ENCODE data around the gene CDK5RAP3. TPM values are rescaled to one million over a fixed set of nuclear protein-coding genes. Genes with fewer than 3 reads are reported as not detected.

Gene CDK5RAP3
- polyA plus RNA-seq, 3 donors, result 117 to 147 (median 140) TPM

DNA sequence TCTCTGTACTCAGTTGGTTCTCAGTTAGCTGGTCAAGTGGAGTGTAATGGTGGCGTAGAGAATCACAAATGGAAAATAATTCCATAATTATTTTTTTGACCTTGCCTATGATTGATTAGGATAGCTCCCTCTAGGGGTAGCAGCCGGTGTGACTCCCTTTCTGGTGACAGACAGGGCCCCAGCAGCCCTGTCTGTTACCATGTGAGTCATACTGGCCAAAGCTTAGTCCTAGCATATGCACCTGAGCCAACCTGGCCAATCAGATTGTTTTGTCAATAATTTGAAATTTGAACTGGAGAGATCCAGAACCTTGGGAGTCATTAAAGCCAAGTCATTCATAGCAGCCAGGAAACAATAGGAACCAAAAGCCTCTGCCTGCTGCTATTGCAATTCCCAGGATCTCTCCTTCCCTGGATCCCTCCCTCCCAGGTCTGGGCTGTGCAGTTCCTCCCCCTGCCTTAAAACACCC is 23.9 kb upstream of the CDK5RAP3 start:
- no peak for DNase-seq (ENCODE audit: low read depth in 3 of 3, low spot score in 2 of 3)

DNA sequence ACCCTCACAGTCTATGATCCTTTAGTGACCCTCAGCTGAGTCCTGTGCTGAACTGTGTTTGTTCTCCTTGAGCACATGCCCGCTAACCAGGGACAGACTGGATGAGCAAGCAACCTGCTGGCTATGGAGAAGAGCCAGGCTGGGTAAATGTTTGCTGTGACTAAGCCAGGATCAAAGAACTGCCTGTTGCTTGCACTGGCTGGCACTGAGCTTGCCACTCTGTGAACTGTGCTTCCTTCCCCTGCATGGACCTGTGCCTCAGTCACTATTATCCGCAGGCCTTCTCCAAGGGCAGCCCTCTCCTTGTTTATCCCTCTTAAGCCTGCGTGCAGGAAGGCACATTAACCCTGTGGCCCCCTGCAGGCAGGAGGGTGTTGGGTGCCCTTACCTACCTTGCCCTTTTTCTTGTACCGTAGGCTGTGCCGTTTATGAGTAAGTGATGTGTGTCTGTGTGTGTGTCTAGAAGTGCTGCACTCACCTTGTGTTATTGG is 22.2 kb upstream of the CDK5RAP3 start:
- DNase-seq (ENCODE audit: low read depth in 3 of 3, low spot score in 2 of 3), result no peak

DNA sequence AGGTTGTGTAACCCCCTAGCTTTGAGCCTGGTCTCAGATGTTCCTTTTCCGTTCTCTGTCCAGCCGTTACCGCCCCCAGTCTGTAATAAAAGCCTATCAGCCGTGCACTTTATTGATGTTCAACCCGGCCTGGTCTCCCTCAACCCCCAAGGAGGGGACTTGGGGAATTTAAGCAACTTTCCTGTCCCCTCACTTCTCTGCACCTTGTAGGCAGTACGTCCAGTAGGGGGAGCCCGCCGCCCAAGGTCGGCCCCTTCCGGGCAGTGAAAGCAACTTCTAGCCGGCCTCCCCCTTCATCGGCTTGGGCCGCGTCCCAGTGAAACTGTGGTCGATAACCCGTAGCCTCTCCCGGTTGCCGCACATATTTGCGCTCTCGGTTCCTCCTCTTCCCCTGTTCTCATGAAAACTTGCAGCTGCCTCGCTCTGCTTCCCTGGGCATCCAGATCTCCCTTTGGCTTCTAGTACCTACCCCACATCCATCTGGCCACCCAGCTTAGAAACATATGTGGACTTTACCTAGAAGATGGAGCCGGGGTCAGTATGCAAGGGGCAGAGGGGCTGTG is 21.6 kb upstream of the CDK5RAP3 start:
- DNase-seq (ENCODE audit: low read depth in 3 of 3, low spot score in 2 of 3), result no peak

DNA sequence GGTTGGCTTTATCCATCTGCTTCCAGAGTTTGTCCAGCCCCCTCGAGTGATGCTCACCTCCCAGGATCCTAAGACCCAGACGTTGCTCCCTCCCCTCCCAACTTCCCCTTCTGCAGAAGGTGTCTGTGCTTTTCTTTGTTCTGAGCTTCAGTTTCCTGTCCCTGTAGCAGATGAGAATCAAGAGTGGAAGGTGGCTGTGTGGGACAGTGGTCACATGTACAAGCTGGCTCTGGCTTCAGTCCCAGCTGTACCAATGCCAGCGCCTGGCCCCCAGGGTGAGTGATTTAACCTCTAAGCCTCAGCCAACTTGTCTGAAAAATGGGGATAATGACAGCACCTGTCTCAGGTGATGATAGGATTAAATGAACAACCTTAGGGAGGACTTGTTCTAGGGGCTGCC is 21.0 kb upstream of the CDK5RAP3 start:
- no peak for DNase-seq (ENCODE audit: low read depth in 3 of 3, low spot score in 2 of 3)

DNA sequence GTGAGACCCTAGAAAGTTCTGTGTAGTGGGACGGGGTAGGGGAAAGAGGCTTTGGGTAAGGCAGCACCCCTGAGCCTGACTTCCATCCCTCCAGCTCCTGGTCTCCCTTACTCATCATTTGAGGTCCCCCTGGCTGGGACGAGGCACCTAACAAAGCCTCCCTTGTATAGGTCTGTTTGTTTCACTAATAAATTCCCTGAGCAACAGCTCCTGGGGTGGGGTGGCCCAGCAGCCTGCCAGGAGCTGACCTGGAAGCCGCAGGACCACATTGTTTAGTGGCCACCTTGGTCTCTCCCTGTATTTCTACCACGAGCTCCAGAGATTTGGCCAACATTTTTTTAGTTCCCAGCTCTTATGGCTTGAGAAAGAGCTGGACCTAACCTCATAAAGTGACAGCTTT is 20.5 kb upstream of the CDK5RAP3 start:
- no peak for DNase-seq (ENCODE audit: low read depth in 3 of 3, low spot score in 2 of 3)

DNA sequence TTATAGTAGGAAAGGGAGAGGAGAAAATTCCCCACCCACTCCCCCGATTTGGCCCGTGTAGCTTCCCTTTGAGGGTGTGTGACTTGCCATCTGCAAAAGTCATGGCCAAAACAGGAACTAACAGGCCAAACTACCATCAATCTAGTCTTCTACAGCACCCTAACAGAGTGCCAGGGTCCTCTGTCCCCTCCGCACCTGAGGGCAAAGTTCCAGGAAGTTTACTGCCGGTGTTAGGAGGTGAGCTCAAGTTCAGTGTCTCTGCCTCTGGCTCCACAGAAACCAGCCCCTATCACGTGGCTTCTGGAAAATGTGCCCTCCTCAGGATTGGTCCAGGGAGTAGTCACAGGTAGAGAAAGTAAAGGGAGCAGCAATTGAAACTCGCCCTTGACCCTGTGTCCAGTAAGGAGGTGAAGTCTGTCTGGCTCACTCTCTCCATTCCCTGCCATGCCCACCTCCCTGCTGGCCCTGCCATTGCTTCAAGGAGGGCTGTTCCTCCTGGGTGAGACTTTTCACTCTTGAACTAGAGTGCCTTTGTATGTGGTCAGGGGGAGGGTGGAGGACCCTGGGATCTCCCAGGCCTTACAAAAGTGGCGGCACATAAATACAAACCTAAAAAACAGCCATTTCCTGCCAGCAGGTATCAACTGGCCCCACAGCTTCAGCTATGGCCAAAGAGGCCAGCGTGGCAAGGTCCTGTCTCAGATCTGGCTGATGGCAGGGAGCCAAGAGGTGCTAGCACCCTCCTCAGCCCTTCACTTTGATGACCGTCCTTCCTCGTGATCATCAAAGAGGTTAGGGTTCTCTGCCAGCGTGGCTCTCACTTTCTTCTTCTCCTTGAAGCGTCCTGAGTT is 18.5 kb upstream of the CDK5RAP3 start:
- DNase-seq (ENCODE audit: low read depth in 3 of 3, low spot score in 2 of 3), result no peak

DNA sequence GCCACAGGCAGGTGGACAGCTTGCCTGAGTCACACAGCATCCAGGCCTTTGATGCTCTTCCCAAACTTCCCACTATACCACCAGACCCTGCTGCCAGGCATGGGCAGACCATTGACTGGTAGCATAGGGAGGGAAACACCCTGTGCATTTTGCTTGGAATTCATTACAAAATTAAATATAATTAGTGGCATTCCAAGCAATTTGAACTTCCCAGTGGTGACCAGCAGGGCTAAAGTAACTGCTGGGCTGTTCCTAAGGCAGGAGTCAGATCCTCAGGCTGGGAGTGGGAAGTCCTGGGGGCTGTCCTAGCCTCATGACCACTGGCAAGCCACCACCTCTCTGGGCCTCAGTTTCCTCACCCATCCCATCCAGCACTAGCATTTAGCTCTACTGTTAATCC is 17.0 kb upstream of the CDK5RAP3 start:
- no peak for DNase-seq (ENCODE audit: low read depth in 3 of 3, low spot score in 2 of 3)

DNA sequence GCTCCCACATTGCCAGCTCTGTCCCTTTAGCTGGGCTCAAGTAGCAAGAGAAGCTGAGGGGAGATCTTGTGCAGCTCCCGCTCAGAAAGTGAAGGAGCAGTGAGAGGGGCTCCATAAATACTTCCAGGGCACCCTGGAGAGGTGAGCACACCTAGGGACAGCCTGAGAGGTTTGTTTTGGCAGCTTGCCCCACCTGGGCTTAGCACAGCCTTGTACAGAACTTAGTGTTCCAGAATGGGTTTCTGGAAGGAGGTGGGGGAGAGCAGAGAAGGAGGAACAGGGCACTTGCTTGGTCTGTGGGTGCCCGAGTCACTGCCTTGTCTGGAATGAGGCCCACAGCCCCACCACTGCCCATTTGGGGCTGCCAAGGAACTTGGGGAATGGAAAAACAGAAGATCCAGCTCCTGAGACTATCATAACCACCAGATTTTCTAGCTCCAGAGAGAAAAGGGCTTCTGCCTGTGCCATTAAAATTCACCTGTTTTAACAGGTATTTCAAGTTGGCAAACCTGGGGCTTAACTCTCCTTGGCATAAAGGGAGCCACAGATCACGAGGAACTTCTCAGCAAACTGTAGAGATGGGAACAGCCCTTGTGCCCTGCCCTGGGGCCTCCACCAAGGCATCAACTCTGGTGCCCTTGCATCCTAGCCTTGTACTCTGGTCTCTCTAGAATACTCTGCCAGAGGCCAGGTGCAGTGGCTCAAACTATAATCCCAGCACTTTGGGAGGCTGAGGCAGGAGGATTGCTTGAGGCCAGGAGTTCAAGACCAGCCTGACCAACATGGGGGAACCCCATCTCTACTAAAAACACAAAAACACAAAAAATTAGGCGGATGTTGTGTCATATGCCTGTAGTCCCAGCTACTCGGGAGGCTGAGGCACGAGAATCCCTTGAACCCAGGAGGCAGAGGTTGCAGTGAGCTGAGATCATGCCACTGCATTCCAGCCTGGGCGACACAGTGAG is 15.1 kb upstream of the CDK5RAP3 start:
- no peak for DNase-seq (ENCODE audit: low read depth in 3 of 3, low spot score in 2 of 3)

DNA sequence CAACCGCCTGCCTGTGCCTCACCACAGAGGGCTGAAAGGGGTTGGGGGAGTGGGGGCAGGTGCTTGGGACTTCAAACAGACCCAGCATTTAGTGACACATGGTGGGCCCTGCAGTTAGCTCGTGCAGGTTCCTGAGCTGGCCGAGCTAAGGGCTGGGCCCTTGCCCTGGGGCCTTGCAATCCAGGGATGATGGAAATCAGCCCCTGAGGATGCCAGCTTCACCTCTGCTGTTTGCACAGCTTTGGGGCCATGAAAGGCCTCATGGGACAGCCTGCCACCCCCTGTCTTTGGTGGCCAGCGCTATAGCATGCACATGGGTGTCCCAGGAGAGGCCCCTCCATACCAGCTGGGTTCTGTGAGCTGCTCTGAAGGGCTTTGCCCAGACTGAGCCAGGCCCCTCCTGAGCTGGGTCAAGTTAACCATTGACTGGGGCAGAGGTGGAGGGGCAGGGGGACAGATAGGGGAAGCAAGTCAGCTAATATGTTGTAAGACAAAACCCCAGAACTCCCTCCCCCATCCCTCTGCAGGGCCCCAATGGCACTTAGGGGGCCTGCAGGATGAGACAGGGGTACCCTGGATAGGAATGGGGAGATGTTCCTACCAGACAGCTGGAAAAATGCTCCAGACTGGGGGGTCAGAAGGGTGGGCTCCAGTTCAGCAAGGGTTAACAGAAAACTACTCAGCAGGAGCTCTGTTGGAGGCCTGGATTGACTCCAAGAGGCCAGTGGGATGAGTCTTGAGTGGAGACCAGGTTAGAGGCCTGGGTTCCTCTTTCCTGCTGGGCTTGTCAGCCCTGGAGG is 13.9 kb upstream of the CDK5RAP3 start:
- DNase-seq (ENCODE audit: low read depth in 3 of 3, low spot score in 2 of 3), result no peak

DNA sequence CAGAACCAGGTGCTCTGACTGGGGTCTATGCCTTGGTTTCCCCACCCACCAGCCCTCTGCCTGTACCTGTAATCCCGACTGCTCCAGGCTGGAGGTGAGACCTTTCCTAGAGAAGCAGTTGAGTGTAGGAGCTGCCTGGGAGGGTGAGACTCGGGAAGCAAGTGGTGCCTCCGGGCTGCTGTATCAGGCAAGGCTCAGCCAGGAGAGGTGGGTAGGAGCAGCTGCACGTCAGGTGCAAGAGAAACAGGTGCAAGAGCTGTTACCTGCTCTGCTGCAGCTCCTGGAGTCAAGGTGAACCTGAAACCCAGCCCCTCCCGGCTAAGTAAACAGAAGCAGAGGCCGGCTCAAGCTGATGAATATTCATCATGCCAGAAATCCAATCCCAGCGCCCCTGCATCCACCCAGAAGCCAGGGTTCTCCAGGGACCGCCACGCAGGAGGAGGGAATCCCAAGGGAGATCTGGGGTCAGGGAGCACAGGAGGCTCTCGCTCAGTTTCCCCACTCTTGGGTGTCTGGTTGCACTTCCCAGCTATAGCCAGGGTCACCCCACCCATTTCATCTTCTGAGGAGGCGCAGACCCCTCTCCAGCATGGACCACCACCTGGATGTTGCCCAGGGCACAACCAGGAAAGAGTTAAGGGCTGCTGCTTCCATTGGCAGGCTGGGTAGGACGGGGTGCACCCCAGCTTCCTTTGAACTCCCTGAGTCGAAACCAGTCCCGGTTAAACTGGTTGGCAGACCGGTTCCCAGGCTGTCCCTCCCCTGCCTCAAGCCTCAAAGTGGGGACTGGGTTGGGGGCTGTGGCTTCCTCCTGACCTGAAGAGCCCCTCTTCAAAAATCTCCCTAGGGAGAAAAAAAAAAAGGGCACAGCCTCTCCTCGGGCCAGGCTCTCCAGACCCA is 13.1 kb upstream of the CDK5RAP3 start, which contains the start of gene PRR15L:
PRR15L (minus strand) TSS at position 293 of the 900 bp plus-strand sequence. CDS start 4,649 bp downstream, outside the sequence.
- peak in 1 of 3 donors; percentile 35 for DNase-seq (ENCODE audit: low read depth in 3 of 3, low spot score in 2 of 3)

DNA sequence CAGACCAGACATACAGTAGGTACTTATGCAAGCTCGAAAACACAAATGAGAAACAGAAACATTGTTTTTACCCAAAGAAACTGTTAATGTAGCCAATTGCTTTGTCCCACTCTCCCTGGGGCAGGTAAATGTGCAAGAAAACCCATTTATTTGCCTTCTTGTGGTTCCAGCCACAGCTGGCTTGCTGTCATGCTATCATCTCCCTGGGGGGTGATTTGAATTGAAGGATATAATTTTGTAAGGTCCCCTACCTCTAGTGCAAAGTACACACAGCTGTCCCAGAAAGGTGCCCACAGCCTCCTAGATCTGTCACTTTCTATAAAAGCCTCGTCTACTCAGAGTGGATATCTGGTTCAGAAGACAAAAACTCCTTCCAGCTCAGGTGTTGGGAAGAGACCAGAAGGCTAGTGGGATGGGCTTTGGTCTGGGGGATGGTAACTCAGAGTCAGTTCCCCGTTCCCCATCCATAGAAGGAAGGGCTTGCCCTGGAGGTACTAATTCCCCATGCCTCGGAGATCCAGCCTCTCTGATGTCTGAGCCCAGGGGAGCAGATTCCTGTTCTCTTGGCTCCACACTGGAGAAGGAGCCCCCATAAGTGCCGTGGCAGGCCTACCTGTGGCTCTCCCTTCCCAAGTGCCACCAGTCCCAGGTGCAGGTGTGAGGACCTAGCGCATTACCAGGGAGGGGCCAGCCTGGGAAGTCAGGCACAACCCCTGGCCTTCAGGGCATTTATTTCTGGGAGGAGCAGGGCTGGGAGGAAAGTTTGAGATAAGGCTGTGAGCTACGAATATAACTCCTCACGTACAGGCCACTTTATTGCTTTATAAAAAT is 10.9 kb upstream of the CDK5RAP3 start:
- no peak for DNase-seq (ENCODE audit: low read depth in 3 of 3, low spot score in 2 of 3)

DNA sequence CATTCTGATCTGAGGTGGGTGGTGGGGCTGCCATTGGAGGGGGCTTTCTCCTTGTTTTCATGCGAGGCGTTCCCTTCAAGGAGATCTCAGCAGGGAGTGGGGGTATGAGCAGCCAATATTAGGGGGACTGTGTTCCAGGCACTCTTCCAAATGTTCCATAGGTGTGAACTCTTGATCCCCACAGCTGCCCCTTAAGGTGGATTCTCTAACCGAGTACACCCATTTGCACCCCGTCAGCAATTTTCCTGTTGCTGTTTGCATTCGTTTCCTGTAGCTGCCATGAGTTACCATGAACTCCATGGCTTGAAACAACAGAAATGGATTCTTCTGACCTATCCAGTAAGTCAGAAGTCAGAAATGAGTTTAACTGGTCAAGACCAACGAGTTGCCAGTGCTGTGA is 9.5 kb upstream of the CDK5RAP3 start:
- no peak for DNase-seq (ENCODE audit: low read depth in 3 of 3, low spot score in 2 of 3)

DNA sequence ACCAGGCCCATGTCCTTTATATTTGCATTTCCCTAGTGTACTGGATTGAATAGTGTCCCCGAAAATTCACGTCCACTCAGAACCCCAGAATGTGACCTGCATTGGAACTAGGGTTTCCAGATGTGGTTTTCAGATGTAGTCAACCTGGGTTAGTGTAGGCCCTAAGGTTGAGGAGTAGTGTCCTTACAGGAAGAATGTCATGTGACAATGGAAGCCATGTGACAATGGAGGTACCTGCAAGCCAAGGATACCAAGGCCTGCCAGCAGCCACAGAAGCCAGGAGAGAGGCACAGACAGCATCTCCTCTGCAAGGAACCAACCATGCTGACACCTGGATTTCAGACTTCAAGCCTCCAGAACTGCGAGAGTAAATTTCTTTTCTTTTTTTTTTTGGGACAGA is 8.0 kb upstream of the CDK5RAP3 start:
- no peak for DNase-seq (ENCODE audit: low read depth in 3 of 3, low spot score in 2 of 3)

DNA sequence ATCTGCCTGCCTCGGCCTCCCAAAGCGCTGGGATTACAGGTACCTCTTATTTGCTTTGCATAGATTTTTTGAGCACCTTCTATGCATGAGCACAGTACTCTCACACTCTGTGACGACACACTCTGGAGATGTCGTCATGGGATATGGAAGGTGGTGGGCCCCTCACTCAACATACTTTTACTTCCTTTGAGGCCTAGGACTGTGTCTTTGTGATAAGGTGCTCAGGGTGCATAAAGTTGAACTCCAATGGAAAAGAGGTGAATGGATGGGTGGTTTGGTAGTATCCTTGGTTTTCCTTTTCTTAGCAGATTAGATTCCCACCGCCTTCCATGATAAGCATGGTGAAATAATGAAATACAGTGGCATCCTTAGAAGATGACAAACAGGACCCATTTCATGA is 6.1 kb upstream of the CDK5RAP3 start:
- DNase-seq (ENCODE audit: low read depth in 3 of 3, low spot score in 2 of 3), result no peak

DNA sequence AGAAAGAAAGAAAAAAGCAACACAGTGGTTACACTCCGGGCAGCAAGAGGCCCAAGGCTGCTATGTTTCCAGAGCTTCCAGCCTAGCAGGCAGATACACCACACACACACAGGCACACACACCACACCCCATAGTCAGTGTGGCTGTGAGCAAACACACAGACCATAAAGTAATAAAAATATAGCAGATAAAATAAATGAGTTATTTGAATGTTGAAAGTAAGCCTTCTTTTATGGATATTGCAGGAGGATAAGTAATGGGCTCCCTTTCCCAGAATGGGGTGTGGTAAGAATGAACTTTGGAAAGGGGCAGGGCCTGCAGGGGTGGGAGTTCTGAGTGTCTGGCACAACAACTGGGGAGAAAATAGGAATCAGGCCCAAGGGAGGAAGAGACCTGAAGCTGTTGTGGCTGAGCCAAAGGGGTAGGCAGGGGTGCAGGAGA is 4.8 kb upstream of the CDK5RAP3 start:
- DNase-seq (ENCODE audit: low read depth in 3 of 3, low spot score in 2 of 3), result no peak

DNA sequence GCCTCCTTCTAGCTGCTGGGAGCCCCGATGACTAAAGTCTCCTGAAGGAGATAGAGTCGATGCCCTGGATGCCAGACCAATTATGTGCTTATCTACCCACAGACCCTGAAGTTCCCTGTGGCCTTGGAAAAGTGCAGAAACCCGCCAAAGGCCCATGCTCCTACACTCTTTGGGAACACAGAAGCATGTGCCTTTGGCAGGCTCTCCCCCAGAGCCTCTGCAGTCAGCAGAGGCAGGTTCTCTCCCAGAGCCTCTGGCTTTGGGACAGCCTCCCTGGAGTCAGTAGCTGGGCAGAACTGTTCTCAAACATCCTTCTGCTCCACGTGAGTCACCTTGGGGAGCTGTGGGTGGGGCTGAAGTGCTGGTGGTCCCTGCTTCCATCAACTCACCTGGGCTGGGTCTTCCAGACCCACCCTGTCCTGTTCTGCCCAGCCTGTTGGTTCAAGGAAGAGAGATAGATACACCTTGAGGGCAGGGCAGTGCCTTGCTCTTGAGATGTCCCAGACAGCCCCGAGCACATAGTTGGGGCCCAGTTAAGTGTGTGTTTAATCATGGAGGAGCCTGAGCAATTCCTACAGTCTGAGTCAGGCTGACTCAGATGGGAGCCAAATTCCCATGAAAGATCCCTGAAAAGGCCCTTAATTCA is 3.2 kb upstream of the CDK5RAP3 start:
- DNase-seq (ENCODE audit: low read depth in 3 of 3, low spot score in 2 of 3), result no peak

DNA sequence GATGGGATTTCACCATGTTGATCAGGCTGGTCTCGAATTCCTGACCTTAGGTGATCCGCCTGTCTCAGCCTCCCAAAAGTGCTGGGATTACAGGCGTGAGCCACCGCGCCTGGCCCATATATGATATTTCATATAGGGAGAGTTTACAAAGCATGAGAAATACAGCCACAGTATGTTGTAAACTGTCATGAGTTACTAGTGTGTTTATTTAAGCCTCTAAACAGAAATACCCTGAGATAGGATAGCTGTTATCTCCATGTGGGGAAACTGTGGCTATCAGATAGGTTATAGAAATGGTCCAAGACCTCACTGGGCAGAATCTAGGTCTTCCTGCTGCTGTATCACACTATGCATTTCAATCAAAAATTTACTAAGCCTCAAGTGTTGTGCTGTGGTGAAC is 2.1 kb upstream of the CDK5RAP3 start:
- DNase-seq (ENCODE audit: low read depth in 3 of 3, low spot score in 2 of 3), result no peak

Measured in right renal cortex interstitium (tissue), 3 donors.